ENCODE data around the gene GPRC5A. TPM values are rescaled to one million over a fixed set of nuclear protein-coding genes. Genes with fewer than 3 reads are reported as not detected.

The GPRC5A gene
- total and polyA plus RNA-seq, 2 of the 8 experiments (the other 6 are each of a cell fraction or from before 2014, with no cell fraction given), result 1.0 to 1.4 TPM

- Histone ChIP-seq H2AK5ac (ENCODE audit: low read depth, low read length) (no peak overlapping the region), H3K56ac (replicated peaks; ENCODE audit: insufficient read length, low read depth, low read length) (no peak overlapping the region), H3K18ac (ENCODE audit: extremely low read depth, low read length) (no peak overlapping the region), H3K14ac (ENCODE audit: insufficient read length) (no peak overlapping the region), H3K4me3 (ENCODE audit: extremely low read depth in 1 of 4, insufficient read depth in 2 of 4, low read depth in 3 of 4, low read length in 4 of 4) (no peak overlapping the region), H2BK120ac (replicated peaks; ENCODE audit: low read depth, low read length) (no peak overlapping the region), H2BK20ac (ENCODE audit: low read length) (no peak overlapping the region), H4K20me1 (replicated peaks in 1 of 2; ENCODE audit: control insufficient read depth in 1 of 2, insufficient read depth in 2 of 2, low read length in 2 of 2) (no peaks in the 10 kb centered on the region), H3K27me3 (replicated peaks in 1 of 4; ENCODE audit: control insufficient read depth in 3 of 4, extremely low read depth in 1 of 4, insufficient read depth in 3 of 4, low read length in 3 of 4) (no peaks in the 10 kb centered on the region), H3K9me3 (ENCODE audit: insufficient read depth in 2 of 2, low read depth in 1 of 2, low read length in 1 of 2) (no peaks in the 10 kb centered on the region), H3K36me3 (ENCODE audit: control insufficient read depth in 2 of 4, insufficient read depth in 4 of 4, low read length in 3 of 4) (no peaks in the 10 kb centered on the region), H3K23ac (ENCODE audit: insufficient read length) (no peak overlapping the region), H3K27ac (ENCODE audit: low read depth, low read length) (no peak overlapping the region), H4K5ac (ENCODE audit: insufficient read length, low read depth, low read length) (no peak overlapping the region), H3K4me2 (ENCODE audit: insufficient read depth in 1 of 2, low read depth in 2 of 2, low read length in 2 of 2) (no peak overlapping the region), H3K79me1 (ENCODE audit: low read depth, low read length) (no peaks in the 10 kb centered on the region), H2BK5ac (ENCODE audit: low read depth, low read length) (no peak overlapping the region), H2BK12ac (ENCODE audit: low read depth, low read length) (no peak overlapping the region), H4K91ac (replicated peaks; ENCODE audit: insufficient read length, low read length) (no peak overlapping the region), H2AFZ (ENCODE audit: low read length) (no peak overlapping the region), H3K79me2 (ENCODE audit: control insufficient read depth in 1 of 2, insufficient read depth in 2 of 2, low read length in 2 of 2) (no peaks in the 10 kb centered on the region), H4K8ac (ENCODE audit: extremely low read depth, insufficient read depth, low read length) (no peak overlapping the region), H2BK15ac (ENCODE audit: low read length) (no peak overlapping the region), H3K4me1 (replicated peaks in 1 of 4; ENCODE audit: control insufficient read depth in 3 of 4, insufficient read depth in 4 of 4, low read length in 3 of 4) (no peaks in the 10 kb centered on the region), H3K4ac (replicated peaks; ENCODE audit: insufficient read length, low read depth, low read length) (no peak overlapping the region), H3K23me2 (ENCODE audit: low read depth, low read length) (no peaks in the 10 kb centered on the region), H3K9ac (replicated peaks in 1 of 4; ENCODE audit: extremely low read depth in 1 of 4, low read depth in 3 of 4, low read length in 3 of 4) (no peak overlapping the region)
- ChIA-PET CTCF (ENCODE audit: partially characterized antibody) (interaction anchor here (1.0 kb wide), 1 partner anchor 9 kb away, joined by 5 read pairs; no protein-coding TSS in a partner anchor), POLR2A (ENCODE audit: partially characterized antibody) (interaction anchor here (0.9 kb wide), 1 partner anchor 14 kb away, joined by 3 read pairs; no protein-coding TSS in a partner anchor)
- 95% methylated on average over 4 of the region's 4 CpGs; no CpG with 5 or more reads in 1 of the 2 experiments for WGBS, 2 experiments (ENCODE audit: extremely low coverage in 1 of 2, insufficient coverage in 1 of 2, insufficient read length in 1 of 2, insufficient replicate concordance in 2 of 2, low coverage in 1 of 2, low lambda C conversion rate in 2 of 2, missing lambda C conversion rate in 1 of 2)
- TF ChIP-seq CREB1 (IDR thresholded peaks at IDR 0.05) (no peak), TAF1 (IDR thresholded peaks at IDR 0.05; ENCODE audit: low read depth, low read length) (no peak), GTF2F1 (IDR thresholded peaks at IDR 0.05; ENCODE audit: borderline replicate concordance, low read depth, low read length) (no peak), POU5F1 (IDR thresholded peaks at IDR 0.05; ENCODE audit: low read depth, low read length) (no peak), SP2 (IDR thresholded peaks at IDR 0.05; ENCODE audit: low read length) (no peak), SRF (IDR thresholded peaks at IDR 0.05; ENCODE audit: low read depth, low read length) (no peak), EZH2 (IDR thresholded peaks at IDR 0.05; ENCODE audit: low read depth, low read length, severe bottlenecking) (no peak), RFX5 (IDR thresholded peaks at IDR 0.05; ENCODE audit: borderline replicate concordance, low read depth, low read length) (no peak), SIX5 (IDR thresholded peaks at IDR 0.05; ENCODE audit: low read depth, low read length) (no peak), SAP30 (IDR thresholded peaks at IDR 0.05; ENCODE audit: insufficient read depth, insufficient replicate concordance, low read length) (no peak), TCF12 (IDR thresholded peaks at IDR 0.05; ENCODE audit: low read depth, low read length) (no peak)
- DNase-seq (ENCODE audit: low read depth in 1 of 2, low spot score in 2 of 2) (no peak), FAIRE-seq (no peak)
Observed at GRCh38 chr12:12845794-12846243, 45.5 kb upstream of the GPRC5A start.
